IPS-20b (cell line): ENCODE data around the gene ZPR1.

Experiments used
- H3K27ac ChIP-seq: one replicate; pipeline ENCODE4 v1.5.1; 2013; ENCODE audit warnings: low read length
- H3K27me3 ChIP-seq: 2 replicates; pipeline ENCODE4 v1.6.1; 2013; ENCODE audit warnings: mild to moderate bottlenecking, low read length, inconsistent platforms; ENCODE audit not compliant: insufficient read depth
- H3K36me3 ChIP-seq: 2 replicates; pipeline ENCODE4 v1.6.1; 2013; ENCODE audit warnings: low read depth, mild to moderate bottlenecking, inconsistent platforms, low read length, moderate library complexity; ENCODE audit not compliant: insufficient read depth
- H3K4me1 ChIP-seq: 2 replicates; pipeline ENCODE4 v1.6.1; 2013; ENCODE audit warnings: mild to moderate bottlenecking, control low read depth, inconsistent platforms, low read length, moderate library complexity; ENCODE audit not compliant: insufficient read depth
- H3K4me3 ChIP-seq: 2 replicates; pipeline ENCODE4 v1.5.1; 2013; ENCODE audit warnings: mild to moderate bottlenecking, low read length, inconsistent platforms
- H3K9ac ChIP-seq: 2 replicates; pipeline ENCODE4 v1.6.1; 2013; ENCODE audit warnings: low read depth, mild to moderate bottlenecking, inconsistent platforms, low read length, moderate library complexity
- H3K9me3 ChIP-seq: 2 replicates; pipeline ENCODE4 v1.6.1; 2013; ENCODE audit warnings: mild to moderate bottlenecking, low read depth, low read length, inconsistent platforms; ENCODE audit not compliant: insufficient read depth

ZPR1 gene

GRCh38 chr11:116800610-116801009 is 12.8 kb upstream of the ZPR1 start:
- no peak overlapping the region for H3K4me3 ChIP-seq
- no peaks in the 10 kb centered on the region for H3K27me3 ChIP-seq
- H3K9ac ChIP-seq, result no peak overlapping the region
- no peaks in the 10 kb centered on the region for H3K9me3 ChIP-seq
- no peaks in the 10 kb centered on the region for H3K36me3 ChIP-seq
- H3K4me1 ChIP-seq, result no peaks in the 10 kb centered on the region
- H3K27ac ChIP-seq, result no peak overlapping the region

DNA sequence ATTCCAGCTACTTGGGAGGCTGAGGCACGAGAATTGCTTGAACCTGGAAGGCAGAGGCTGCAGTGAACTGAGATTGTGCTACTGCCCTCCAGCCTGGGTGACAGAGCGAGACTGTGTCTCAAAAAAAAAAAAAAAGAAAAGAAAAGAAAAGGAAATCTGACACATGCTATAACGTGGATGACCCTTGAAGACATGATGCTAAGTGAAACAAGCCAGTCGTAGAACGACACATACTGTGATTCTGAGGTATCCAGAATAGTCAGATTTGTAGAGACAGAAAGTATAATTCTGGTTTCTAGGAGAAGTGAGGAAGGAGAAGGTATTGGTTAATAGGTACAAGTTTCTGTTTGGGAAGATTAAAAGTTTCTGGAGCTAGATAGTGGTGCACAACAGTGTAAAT is 10.5 kb upstream of the ZPR1 start:
- Histone ChIP-seq H3K9ac (no peak overlapping the region), H3K4me3 (no peak overlapping the region), H3K36me3 (no peaks in the 10 kb centered on the region), H3K9me3 (no peaks in the 10 kb centered on the region), H3K27me3 (no peaks in the 10 kb centered on the region), H3K4me1 (no peaks in the 10 kb centered on the region), H3K27ac (no peak overlapping the region)

DNA sequence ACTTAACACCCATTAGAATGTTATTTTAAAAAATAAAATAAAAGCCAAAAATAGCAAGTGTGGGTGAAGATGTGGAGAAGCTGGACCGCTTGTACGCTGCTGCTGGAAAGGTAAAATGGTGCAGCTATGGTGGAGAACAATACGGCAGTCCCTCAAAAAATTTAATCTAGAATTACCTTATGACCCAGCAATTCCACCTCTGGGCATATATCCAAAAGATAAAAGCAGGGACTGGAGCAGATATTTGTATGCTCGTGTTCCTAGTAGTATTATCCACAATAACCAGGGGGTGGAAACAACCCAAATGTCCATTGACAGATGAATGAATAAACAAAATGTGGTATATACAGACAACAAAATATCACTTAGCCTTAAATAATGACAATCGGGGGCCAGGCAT is 10.0 kb upstream of the ZPR1 start:
- no peaks in the 10 kb centered on the region for H3K36me3 ChIP-seq
- H3K9ac ChIP-seq, result no peak overlapping the region
- H3K4me1 ChIP-seq, result no peaks in the 10 kb centered on the region
- H3K4me3 ChIP-seq, result no peak overlapping the region
- no peaks in the 10 kb centered on the region for H3K9me3 ChIP-seq
- H3K27me3 ChIP-seq, result no peaks in the 10 kb centered on the region
- no peak overlapping the region for H3K27ac ChIP-seq

DNA sequence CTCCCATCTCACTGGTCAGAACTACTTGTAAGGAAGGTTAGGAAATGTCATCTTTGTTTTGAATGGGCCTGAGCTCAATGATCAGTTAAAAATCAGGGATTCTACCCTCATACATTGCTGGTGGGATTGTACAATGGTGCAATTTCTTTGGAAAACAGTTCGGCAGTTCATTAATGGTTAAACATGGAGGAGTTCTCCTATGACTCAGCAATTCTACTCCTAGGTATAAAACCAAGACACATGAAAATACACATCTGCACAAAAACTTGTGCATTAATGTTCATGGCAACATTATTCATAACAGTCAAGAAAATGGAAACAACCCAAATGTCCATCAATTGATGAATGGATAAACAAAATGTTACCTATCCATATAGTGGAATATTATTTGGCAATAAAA is 8.7 kb upstream of the ZPR1 start:
- H3K4me3 ChIP-seq, result no peak overlapping the region
- no peak overlapping the region for H3K27ac ChIP-seq
- no peak overlapping the region for H3K9ac ChIP-seq

GRCh38 chr11:116794851-116795250 is 7.0 kb upstream of the ZPR1 start:
- Histone ChIP-seq H3K36me3 (no peaks in the 10 kb centered on the region), H3K9ac (no peak overlapping the region), H3K4me3 (no peak overlapping the region), H3K27me3 (peaks cover 18% of the 10 kb centered on the region), H3K27ac (no peak overlapping the region), H3K9me3 (no peaks in the 10 kb centered on the region), H3K4me1 (no peaks in the 10 kb centered on the region)

More for the DNA sequence above, 8.7 kb upstream of the ZPR1 start:
- Histone ChIP-seq H3K4me1 (no peaks in the 10 kb centered on the region), H3K9me3 (no peaks in the 10 kb centered on the region), H3K36me3 (no peaks in the 10 kb centered on the region), H3K27me3 (peaks cover 4% of the 10 kb centered on the region; the same call in 1 of the 2 replicates)

DNA sequence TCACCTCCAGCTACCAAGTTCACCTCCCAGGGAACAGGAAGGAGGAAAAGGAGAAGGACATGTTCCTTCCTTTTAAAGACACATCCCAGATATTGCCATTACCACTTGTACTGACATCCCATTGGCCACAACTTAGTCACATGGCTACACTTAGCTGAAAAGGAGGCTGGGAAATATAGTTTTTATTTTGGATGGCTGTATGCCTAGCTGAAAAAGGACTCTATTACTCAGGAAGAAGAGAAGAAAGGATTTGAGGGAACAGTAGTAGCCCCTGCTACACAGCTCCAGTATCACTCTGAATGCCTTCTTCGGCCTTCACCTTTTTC is 5.9 kb upstream of the ZPR1 start:
- Histone ChIP-seq H3K9me3 (no peaks in the 10 kb centered on the region), H3K27ac (no peak overlapping the region), H3K4me3 (no peak overlapping the region), H3K36me3 (no peaks in the 10 kb centered on the region), H3K4me1 (no peaks in the 10 kb centered on the region), H3K27me3 (peaks cover 28% of the 10 kb centered on the region), H3K9ac (no peak overlapping the region)

DNA sequence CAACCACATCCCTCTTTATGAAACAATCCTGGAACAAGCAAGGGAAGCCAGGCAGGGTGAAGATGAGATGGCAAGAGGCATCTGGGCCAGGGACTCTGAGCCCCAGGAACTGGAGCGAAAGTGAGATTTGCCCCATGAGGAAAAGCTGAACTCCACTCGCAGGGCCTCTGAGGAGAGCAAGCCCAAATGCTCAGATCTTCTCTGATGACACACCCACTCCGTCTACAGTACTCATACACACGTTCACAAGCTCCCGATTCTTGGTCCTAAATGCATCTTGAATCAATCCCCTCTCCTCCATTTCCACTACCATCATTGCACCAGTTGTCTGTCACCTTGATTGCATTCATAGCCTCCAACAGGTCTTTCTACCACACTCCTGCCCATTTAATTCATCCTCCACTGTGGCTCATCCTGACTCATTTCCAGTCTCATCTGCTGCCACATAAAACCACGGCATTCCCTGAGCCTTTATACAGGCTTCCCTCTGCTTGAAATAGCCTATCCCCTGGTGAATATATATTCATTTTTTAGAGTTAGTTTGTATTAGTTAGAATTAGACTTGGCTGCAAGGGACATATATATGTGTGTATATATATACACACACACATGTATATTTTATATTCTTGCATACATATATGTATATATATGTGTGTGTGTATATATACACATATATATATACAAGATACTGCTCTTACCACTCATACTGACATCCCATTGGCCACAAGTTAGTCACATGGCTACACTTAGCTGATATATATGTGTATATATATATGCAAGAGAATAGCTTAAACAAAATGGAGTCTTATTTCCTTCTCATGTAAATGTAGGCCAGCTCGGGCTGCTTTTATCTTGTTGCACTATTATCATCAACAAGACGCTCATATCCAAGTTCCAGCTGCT is 5.3 kb upstream of the ZPR1 start:
- Histone ChIP-seq H3K27me3 (peaks cover 31% of the 10 kb centered on the region), H3K36me3 (no peaks in the 10 kb centered on the region), H3K9ac (no peak overlapping the region), H3K27ac (no peak overlapping the region), H3K4me3 (no peak overlapping the region), H3K9me3 (no peaks in the 10 kb centered on the region), H3K4me1 (peaks cover 5% of the 10 kb centered on the region)

DNA sequence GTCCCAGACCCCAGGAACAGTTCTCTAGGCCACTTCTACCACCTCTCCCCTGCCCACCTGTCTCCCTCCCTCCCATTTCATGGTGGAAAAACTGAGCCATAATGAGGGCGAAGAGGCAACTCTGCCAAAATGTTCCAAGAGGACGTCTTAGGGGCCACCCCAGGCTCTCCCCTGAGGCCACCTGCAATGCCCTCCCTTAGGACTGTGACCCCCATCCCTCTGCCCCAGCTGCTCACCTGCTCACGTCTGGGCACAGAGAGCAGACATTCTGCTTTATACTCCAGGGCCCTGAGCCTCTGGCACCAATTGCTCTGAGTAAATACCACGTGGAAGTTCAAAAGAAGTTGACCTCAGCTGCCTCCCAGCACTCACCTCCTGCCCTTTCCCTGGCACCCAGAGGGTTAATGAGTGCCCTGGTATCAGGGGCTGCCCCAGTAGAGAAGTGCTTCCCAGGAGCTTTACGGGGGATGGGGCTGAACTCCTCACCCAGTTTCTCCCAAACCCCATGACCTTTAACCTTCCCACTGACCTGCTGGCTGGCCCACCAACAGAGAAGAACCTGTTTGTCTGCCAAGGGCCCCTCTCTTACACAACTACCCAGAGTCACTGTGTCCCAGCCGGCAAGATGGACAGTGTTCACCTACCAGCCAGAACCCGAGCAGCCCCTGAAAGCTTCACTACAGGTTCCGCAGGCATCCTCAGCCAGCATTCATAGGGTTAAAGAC is 4.5 kb upstream of the ZPR1 start:
- no peak overlapping the region for H3K9ac ChIP-seq
- H3K4me1 ChIP-seq, result peaks cover 5% of the 10 kb centered on the region
- no peaks in the 10 kb centered on the region for H3K36me3 ChIP-seq
- no peaks in the 10 kb centered on the region for H3K9me3 ChIP-seq
- H3K27me3 ChIP-seq, result peaks cover 31% of the 10 kb centered on the region
- no peak overlapping the region for H3K4me3 ChIP-seq
- H3K27ac ChIP-seq, result no peak overlapping the region

- H3K4me3 ChIP-seq, result peak within 1 kb of the TSS; percentile 26; the same call in 1 of the 2 replicates
- H3K4me1 ChIP-seq, result peaks cover 8% of the 10 kb centered on the region
- peaks cover 1% of the 10 kb centered on the region for H3K36me3 ChIP-seq
- H3K27ac ChIP-seq, result no peak within 1 kb of the TSS
- peaks cover 31% of the 10 kb centered on the region for H3K27me3 ChIP-seq
- peak within 1 kb of the TSS; percentile 29; the same call in 1 of the 2 replicates for H3K9ac ChIP-seq
- H3K9me3 ChIP-seq, result no peaks in the 10 kb centered on the region
These were observed 4.0 kb upstream of the ZPR1 start, which contains the start of gene APOA5 for GRCh38 chr11:116791813-116792143. Gene APOA5 (minus strand): TSS chr11:116791879. CDS start chr11:116791860, 19 bp downstream.

DNA sequence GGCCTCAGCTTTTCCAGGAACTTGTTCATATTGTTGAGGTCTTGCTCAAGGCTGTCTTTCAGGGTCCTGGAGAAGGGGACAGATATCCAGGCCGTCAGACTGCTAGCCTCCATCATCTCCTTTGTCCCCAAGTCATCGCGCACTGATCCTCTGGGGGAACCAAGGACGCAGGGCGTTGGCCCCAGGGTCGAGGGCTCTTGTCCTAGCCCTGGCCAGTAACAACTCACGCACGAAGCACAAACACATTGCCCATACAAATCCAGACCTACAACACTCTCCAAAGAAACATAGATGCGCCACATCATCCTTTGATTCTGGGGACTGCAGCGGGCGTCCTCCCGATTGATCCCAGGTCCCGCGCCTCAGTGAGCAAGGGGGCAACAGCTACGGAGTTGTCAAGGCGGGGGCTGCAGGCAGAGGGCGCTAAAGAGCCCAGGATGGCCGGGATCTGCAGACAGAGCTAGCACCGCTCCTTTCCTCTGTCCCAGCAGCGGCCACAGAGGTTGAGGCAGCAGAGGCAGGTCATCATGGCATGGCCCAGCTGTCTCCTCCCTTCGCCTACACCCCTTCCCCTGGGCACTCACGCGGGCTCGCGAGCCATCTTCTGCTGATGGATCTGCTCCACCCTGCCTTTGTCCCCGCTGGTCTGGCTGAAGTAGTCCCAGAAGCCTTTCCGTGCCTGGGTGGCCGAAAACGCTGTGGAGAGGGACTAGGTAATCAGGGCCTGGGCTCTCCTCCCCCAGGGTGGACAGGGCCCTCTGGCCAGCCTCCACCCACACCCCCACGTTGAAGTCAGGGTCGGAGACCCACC is 3.4 kb upstream of the ZPR1 start:
- Histone ChIP-seq H3K4me1 (peaks cover 9% of the 10 kb centered on the region), H3K27ac (no peak overlapping the region), H3K36me3 (peaks cover 7% of the 10 kb centered on the region), H3K9me3 (no peaks in the 10 kb centered on the region), H3K9ac (peak overlapping the region; percentile 29; the same call in 1 of the 2 replicates), H3K4me3 (peak overlapping the region; percentile 26; the same call in 1 of the 2 replicates), H3K27me3 (peaks cover 31% of the 10 kb centered on the region)

GRCh38 chr11:116790167-116791001 is 2.6 kb upstream of the ZPR1 start:
- Histone ChIP-seq H3K9me3 (no peaks in the 10 kb centered on the region), H3K27me3 (peaks cover 31% of the 10 kb centered on the region), H3K36me3 (peaks cover 15% of the 10 kb centered on the region), H3K9ac (no peak overlapping the region), H3K4me3 (no peak overlapping the region), H3K27ac (no peak overlapping the region), H3K4me1 (peaks cover 9% of the 10 kb centered on the region)
